ENCODE data around the gene SPATA21. TPM values are rescaled to one million over a fixed set of nuclear protein-coding genes. Genes with fewer than 3 reads are reported as not detected.

SPATA21 gene
- total RNA-seq, 1 experiment from 2014 or later, result not detected

DNA sequence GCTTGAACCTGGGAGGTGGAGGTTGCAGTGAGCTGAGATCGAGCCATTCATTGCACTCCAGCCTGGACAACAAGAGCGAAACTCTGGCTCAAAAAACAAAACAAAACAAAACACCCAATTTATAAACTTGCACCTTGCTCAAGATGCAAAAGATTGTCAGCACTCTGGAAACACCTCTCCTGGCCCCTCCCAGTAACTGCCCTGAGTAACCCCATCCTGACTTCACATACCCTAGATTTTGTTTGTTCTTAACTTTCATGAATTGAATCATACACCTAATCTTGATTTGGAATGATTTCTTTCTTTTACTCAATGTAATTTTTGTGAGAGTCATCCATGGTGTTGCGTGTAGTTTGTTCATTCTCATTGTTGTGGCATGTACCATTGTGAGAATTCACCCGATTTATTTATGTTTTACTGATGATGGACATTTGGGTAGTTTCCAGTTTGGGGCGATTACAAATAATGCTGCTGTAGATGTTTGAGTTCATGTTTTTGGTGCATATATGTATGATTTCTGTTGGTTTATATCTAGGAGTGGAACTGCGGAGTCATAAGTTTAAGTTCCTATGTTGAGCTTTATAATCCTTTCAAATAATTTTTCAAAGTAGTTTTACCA is 13.7 kb upstream of the SPATA21 start:
- H3K4me1 Mint-ChIP-seq, result no peaks in the 10 kb centered on the region
- H3K27ac Mint-ChIP-seq, result no peak overlapping the region
- no peak overlapping the region for H3K4me3 Mint-ChIP-seq
- ATAC-seq, result no peak
- no peaks in the 10 kb centered on the region for H3K27me3 Mint-ChIP-seq (ENCODE audit: low read depth)
- peaks cover 47% of the 10 kb centered on the region for H3K36me3 Mint-ChIP-seq
- TF ChIP-seq MYBL2 (CRISPR knock-in tag; IDR thresholded peaks at IDR 0.05) (no peak), MXD4 (CRISPR knock-in tag; IDR thresholded peaks at IDR 0.05; ENCODE audit: borderline replicate concordance) (no peak), ZNF232 (CRISPR knock-in tag; IDR thresholded peaks at IDR 0.05) (no peak), EMX1 (CRISPR knock-in tag; IDR thresholded peaks at IDR 0.05) (no peak)
- TF ChIP-seq, protein P1, sequence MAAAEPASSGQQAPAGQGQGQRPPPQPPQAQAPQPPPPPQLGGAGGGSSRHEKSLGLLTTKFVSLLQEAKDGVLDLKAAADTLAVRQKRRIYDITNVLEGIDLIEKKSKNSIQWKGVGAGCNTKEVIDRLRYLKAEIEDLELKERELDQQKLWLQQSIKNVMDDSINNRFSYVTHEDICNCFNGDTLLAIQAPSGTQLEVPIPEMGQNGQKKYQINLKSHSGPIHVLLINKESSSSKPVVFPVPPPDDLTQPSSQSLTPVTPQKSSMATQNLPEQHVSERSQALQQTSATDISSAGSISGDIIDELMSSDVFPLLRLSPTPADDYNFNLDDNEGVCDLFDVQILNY (CRISPR knock-in tag; IDR thresholded peaks at IDR 0.05), result no peak
- TF ChIP-seq, protein P2, sequence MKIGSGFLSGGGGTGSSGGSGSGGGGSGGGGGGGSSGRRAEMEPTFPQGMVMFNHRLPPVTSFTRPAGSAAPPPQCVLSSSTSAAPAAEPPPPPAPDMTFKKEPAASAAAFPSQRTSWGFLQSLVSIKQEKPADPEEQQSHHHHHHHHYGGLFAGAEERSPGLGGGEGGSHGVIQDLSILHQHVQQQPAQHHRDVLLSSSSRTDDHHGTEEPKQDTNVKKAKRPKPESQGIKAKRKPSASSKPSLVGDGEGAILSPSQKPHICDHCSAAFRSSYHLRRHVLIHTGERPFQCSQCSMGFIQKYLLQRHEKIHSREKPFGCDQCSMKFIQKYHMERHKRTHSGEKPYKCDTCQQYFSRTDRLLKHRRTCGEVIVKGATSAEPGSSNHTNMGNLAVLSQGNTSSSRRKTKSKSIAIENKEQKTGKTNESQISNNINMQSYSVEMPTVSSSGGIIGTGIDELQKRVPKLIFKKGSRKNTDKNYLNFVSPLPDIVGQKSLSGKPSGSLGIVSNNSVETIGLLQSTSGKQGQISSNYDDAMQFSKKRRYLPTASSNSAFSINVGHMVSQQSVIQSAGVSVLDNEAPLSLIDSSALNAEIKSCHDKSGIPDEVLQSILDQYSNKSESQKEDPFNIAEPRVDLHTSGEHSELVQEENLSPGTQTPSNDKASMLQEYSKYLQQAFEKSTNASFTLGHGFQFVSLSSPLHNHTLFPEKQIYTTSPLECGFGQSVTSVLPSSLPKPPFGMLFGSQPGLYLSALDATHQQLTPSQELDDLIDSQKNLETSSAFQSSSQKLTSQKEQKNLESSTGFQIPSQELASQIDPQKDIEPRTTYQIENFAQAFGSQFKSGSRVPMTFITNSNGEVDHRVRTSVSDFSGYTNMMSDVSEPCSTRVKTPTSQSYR (CRISPR knock-in tag; IDR thresholded peaks at IDR 0.05), result no peak
- ChIA-PET POLR2A (no interaction called here), CTCF (no interaction called here)
- no peak for DNase-seq (ENCODE audit: low spot score)
- H3K9me3 Mint-ChIP-seq, result no peaks in the 10 kb centered on the region

DNA sequence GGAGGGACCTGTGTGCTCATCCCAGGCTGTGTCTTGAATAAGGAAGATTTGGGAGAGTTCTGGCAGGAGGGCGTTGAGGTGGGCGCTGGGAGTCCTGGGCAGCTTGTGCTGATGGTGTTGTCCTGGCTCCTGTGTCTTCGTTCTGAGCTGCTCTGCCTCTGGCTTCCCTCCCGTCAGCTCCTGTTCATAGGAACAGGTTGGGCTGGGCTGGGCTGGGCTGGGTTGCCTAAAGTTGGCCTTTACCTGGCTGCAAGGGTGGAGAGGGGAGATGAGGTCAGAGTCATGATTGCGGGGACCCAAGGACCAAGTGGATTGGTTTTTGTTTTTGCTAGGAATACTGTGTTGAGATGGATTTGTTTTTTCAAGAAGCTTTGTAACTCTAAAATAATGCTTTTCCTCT is 12.4 kb upstream of the SPATA21 start:
- TF ChIP-seq GRHL2 (CRISPR knock-in tag; IDR thresholded peaks at IDR 0.05; ENCODE audit: insufficient replicate concordance, severe bottlenecking) (no peak), NFE2L1 (CRISPR knock-in tag; IDR thresholded peaks at IDR 0.05) (no peak), CREB1 (CRISPR knock-in tag; IDR thresholded peaks at IDR 0.05) (no peak), OVOL2 (CRISPR knock-in tag; IDR thresholded peaks at IDR 0.05; ENCODE audit: borderline replicate concordance) (no peak), ZNF317 (CRISPR knock-in tag; IDR thresholded peaks at IDR 0.05; ENCODE audit: borderline replicate concordance, low read depth) (no peak), ELF4 (CRISPR knock-in tag; IDR thresholded peaks at IDR 0.05; ENCODE audit: low read depth) (no peak), CREM (CRISPR knock-in tag; IDR thresholded peaks at IDR 0.05) (no peak), SMAD4 (CRISPR knock-in tag; IDR thresholded peaks at IDR 0.05) (no peak)
- TF ChIP-seq, protein P3, sequence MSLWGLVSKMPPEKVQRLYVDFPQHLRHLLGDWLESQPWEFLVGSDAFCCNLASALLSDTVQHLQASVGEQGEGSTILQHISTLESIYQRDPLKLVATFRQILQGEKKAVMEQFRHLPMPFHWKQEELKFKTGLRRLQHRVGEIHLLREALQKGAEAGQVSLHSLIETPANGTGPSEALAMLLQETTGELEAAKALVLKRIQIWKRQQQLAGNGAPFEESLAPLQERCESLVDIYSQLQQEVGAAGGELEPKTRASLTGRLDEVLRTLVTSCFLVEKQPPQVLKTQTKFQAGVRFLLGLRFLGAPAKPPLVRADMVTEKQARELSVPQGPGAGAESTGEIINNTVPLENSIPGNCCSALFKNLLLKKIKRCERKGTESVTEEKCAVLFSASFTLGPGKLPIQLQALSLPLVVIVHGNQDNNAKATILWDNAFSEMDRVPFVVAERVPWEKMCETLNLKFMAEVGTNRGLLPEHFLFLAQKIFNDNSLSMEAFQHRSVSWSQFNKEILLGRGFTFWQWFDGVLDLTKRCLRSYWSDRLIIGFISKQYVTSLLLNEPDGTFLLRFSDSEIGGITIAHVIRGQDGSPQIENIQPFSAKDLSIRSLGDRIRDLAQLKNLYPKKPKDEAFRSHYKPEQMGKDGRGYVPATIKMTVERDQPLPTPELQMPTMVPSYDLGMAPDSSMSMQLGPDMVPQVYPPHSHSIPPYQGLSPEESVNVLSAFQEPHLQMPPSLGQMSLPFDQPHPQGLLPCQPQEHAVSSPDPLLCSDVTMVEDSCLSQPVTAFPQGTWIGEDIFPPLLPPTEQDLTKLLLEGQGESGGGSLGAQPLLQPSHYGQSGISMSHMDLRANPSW (CRISPR knock-in tag; conservative IDR thresholded peaks at IDR 0.05; ENCODE audit: low read depth), result no peak
- TF ChIP-seq, protein P4, sequence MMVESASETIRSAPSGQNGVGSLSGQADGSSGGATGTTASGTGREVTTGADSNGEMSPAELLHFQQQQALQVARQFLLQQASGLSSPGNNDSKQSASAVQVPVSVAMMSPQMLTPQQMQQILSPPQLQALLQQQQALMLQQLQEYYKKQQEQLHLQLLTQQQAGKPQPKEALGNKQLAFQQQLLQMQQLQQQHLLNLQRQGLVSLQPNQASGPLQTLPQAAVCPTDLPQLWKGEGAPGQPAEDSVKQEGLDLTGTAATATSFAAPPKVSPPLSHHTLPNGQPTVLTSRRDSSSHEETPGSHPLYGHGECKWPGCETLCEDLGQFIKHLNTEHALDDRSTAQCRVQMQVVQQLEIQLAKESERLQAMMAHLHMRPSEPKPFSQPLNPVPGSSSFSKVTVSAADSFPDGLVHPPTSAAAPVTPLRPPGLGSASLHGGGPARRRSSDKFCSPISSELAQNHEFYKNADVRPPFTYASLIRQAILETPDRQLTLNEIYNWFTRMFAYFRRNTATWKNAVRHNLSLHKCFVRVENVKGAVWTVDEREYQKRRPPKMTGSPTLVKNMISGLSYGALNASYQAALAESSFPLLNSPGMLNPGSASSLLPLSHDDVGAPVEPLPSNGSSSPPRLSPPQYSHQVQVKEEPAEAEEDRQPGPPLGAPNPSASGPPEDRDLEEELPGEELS (CRISPR knock-in tag; IDR thresholded peaks at IDR 0.05), result no peak
- TF ChIP-seq, protein P5, sequence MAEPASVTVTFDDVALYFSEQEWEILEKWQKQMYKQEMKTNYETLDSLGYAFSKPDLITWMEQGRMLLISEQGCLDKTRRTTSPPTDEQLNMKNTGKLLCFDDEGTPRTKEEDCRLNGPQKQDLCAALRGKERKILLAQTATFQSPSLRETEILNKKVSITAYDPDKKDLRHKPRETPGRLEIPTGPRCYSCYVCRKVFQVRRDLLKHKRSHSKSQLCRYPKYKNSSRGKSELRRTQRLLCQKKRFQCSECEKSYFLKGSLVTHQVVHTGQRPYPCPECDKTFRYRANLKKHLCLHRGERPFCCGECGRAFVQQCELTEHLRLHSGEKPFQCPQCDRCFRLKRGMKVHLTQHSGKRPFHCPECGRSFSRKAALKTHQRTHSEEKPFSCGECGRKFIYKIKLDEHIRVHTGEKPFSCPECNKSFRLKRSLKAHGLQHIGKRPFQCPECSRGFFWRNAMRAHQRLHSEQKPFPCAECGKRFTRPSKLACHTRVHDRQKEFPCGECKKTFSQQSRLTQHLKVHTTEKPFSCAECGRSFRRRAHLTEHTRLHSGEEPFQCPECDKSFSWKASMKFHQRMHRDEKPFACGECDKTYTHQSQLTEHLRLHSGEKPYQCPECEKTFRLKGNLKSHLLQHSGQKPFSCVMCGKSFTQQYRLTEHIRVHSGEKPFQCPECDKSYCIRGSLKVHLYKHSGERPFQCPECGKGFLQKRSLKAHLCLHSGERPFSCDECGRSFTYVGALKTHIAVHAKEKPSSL (CRISPR knock-in tag; conservative IDR thresholded peaks at IDR 0.05), result no peak
- TF ChIP-seq, protein P6, sequence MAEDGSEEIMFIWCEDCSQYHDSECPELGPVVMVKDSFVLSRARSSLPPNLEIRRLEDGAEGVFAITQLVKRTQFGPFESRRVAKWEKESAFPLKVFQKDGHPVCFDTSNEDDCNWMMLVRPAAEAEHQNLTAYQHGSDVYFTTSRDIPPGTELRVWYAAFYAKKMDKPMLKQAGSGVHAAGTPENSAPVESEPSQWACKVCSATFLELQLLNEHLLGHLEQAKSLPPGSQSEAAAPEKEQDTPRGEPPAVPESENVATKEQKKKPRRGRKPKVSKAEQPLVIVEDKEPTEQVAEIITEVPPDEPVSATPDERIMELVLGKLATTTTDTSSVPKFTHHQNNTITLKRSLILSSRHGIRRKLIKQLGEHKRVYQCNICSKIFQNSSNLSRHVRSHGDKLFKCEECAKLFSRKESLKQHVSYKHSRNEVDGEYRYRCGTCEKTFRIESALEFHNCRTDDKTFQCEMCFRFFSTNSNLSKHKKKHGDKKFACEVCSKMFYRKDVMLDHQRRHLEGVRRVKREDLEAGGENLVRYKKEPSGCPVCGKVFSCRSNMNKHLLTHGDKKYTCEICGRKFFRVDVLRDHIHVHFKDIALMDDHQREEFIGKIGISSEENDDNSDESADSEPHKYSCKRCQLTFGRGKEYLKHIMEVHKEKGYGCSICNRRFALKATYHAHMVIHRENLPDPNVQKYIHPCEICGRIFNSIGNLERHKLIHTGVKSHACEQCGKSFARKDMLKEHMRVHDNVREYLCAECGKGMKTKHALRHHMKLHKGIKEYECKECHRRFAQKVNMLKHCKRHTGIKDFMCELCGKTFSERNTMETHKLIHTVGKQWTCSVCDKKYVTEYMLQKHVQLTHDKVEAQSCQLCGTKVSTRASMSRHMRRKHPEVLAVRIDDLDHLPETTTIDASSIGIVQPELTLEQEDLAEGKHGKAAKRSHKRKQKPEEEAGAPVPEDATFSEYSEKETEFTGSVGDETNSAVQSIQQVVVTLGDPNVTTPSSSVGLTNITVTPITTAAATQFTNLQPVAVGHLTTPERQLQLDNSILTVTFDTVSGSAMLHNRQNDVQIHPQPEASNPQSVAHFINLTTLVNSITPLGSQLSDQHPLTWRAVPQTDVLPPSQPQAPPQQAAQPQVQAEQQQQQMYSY (CRISPR knock-in tag; IDR thresholded peaks at IDR 0.05), result no peak
- peaks cover 36% of the 10 kb centered on the region for H3K36me3 Mint-ChIP-seq
- ChIA-PET CTCF (no interaction called here), POLR2A (no interaction called here)
- 0 out of 2 replicates have a peak overlapping the region, but pooled peaks have one; percentile 17 for H3K27ac Mint-ChIP-seq
- no peaks in the 10 kb centered on the region for H3K27me3 Mint-ChIP-seq (ENCODE audit: low read depth)
- DNase-seq (ENCODE audit: low spot score), result no peak
- no peak for ATAC-seq
- no peaks in the 10 kb centered on the region for H3K4me1 Mint-ChIP-seq
- no peak overlapping the region for H3K4me3 Mint-ChIP-seq
- no peaks in the 10 kb centered on the region for H3K9me3 Mint-ChIP-seq

Measured in WTC11 (cell line).